PC-3 (cell line): ENCODE measurements around the gene MLIP. TPM values are rescaled to one million over a fixed set of nuclear protein-coding genes. Genes with fewer than 3 reads are reported as not detected.
A peak's percentile ranks its signal among the peaks of the same experiment; 100 is the strongest.

Experiments
- ATAC-seq: fragments of 200-7000 bp; cut with Tn5 transposase; 2 replicates; pipeline ENCODE4 v1.9.1; 2020; ENCODE audit warnings: mild to moderate bottlenecking, moderate library complexity
- BruUV-seq: library from RNA; stranded (reverse); fragments of 400-500 nt; replicated peaks from 2 replicates; lab custom pipeline; 2021; lab: Mats Ljungman, UMichigan
- CTCF ChIA-PET: fragments of 300-600 bp; sonication (Branson Sonifier 250); formaldehyde crosslinking; loops from one replicate; lab custom pipeline; 2022; ENCODE audit warnings: antibody characterized with exemption; lab: Charles Lee
- POLR2A ChIA-PET: fragments of 300-600 bp; sonication (Branson Sonifier 250); formaldehyde crosslinking; loops from one replicate; lab custom pipeline; 2022; ENCODE audit warnings: antibody characterized with exemption; ENCODE audit not compliant: unreplicated experiment; lab: Charles Lee
- DNase-seq: peaks from one replicate; pipeline ENCODE4 v3.0.0-alpha.2; 2015
- H2AFZ ChIP-seq: fragments of 300-600 bp; sonication (generic); 2 replicates; pipeline ENCODE4 v1.6.0; 2016; ENCODE audit warnings: antibody characterized with exemption, low read length
- H3F3A ChIP-seq: fragments of 300-600 bp; sonication (generic); one replicate; pipeline ENCODE4 v1.6.0; 2017; ENCODE audit warnings: antibody characterized with exemption, low read length, control low read depth, mild to moderate bottlenecking; ENCODE audit not compliant: unreplicated experiment
- H3K27ac ChIP-seq: fragments of 300-600 bp; sonication (generic); 2 replicates; pipeline ENCODE4 v1.5.1; 2016; ENCODE audit warnings: mild to moderate bottlenecking, low read length
- H3K27me3 ChIP-seq: fragments of 300-600 bp; sonication (generic); 2 replicates; pipeline ENCODE4 v1.6.1; 2016; ENCODE audit warnings: low read length, mixed read lengths
- H3K36me3 ChIP-seq: fragments of 300-600 bp; sonication (generic); 2 replicates; pipeline ENCODE4 v1.6.1; 2016; ENCODE audit warnings: low read depth, mixed run types, low read length, mixed read lengths
- H3K4me1 ChIP-seq: fragments of 300-600 bp; sonication (generic); 2 replicates; pipeline ENCODE4 v1.5.1; 2016; ENCODE audit warnings: low read length; ENCODE audit not compliant: insufficient read depth
- H3K4me2 ChIP-seq: fragments of 300-600 bp; sonication (generic); 2 replicates; pipeline ENCODE4 v1.6.0; 2016; ENCODE audit warnings: low read length
- H3K4me3 ChIP-seq: fragments of 300-600 bp; sonication (generic); 2 replicates; pipeline ENCODE4 v1.5.1; 2016; ENCODE audit warnings: mild to moderate bottlenecking, low read length, mixed read lengths
- H3K79me2 ChIP-seq: fragments of 300-600 bp; sonication (generic); 2 replicates; pipeline ENCODE4 v1.6.1; 2017; ENCODE audit warnings: low read length, mixed read lengths
- H3K9ac ChIP-seq: fragments of 300-600 bp; sonication (generic); 2 replicates; pipeline ENCODE4 v1.6.0; 2016; ENCODE audit warnings: mild to moderate bottlenecking, low read length
- H3K9me2 ChIP-seq: fragments of 300-600 bp; sonication (generic); replicated peaks from 2 replicates; pipeline ENCODE4 v1.6.1; 2016; ENCODE audit warnings: mixed run types, low read length, mixed read lengths
- H3K9me3 ChIP-seq: fragments of 300-600 bp; sonication (generic); 2 replicates; pipeline ENCODE4 v1.6.1; 2016; ENCODE audit warnings: low read length, mixed read lengths
- H4K20me1 ChIP-seq: fragments of 300-600 bp; sonication (generic); 2 replicates; pipeline ENCODE4 v1.6.1; 2016; ENCODE audit warnings: low read length, mixed read lengths
- EZH2 ChIP-seq: fragments of 300-600 bp; sonication (generic); IDR thresholded peaks from one replicate; pipeline ENCODE4 v1.6.1; 2017; ENCODE audit warnings: antibody characterized with exemption, mild to moderate bottlenecking, low read length; ENCODE audit not compliant: unreplicated experiment
- EZH2phosphoT487 ChIP-seq: fragments of 300-600 bp; sonication (generic); IDR thresholded peaks from 2 replicates; pipeline ENCODE4 v1.6.1; 2018; ENCODE audit warnings: mild to moderate bottlenecking, antibody characterized with exemption, low read length, borderline replicate concordance
- intact Hi-C: fragments of 100-400 bp; cut with micrococcal nuclease; formaldehyde crosslinking; loops from 2 replicates; pipeline ENCODE4 v1.9.0; 2023
- total RNA-seq: library from RNA; depleted of rRNA; stranded (reverse); fragments of >200 nt; gene quantifications from 2 replicates; pipeline ENCODE4 v1.2.3, GENCODE V29; 2014
- TF ChIP-seq, protein P1 (sequence below): fragments of 300-600 bp; sonication (generic); conservative IDR thresholded peaks from 2 replicates; pipeline ENCODE4 v1.5.1; 2017; ENCODE audit warnings: antibody characterized with exemption, low read depth, mild to moderate bottlenecking, low read length

The MLIP gene
- total RNA-seq, 1 experiment from 2014 or later: not detected

DNA sequence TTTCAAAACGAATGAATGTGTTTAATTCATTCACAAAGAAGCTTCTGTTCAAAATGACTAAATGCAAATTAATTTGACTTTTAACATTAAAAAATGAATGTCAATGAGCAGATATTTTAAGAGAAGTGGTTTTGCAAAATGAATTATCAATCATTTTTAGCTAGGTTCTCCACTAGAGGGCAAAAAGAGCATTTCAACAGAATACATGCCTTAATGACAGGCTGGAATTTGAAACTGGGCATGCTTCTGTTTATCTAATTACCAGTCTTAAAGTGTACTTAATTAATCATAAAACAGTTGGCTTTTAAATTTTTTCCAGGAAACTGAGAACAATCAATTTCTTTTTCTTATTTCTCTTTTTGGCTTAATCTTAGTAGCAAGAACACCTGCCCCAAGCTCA lies 133.2 kb downstream of the MLIP start:
- Histone ChIP-seq H3K9ac (no peak overlapping the region), H3K27me3 (no peaks in the 10 kb centered on the region), H3K9me3 (no peaks in the 10 kb centered on the region), H3K27ac (no peak overlapping the region), H4K20me1 (no peaks in the 10 kb centered on the region), H3K9me2 (no peaks in the 10 kb centered on the region), H2AFZ (no peak overlapping the region), H3K36me3 (no peaks in the 10 kb centered on the region), H3K79me2 (no peaks in the 10 kb centered on the region), H3K4me3 (no peak overlapping the region), H3K4me2 (no peak overlapping the region), H3K4me1 (0 out of 2 replicates have a peak, but pooled peaks cover 4% of the 10 kb centered on the region), H3F3A (no peaks in the 10 kb centered on the region)
- no TSS peak for BruUV-seq
- TF ChIP-seq, protein P1, sequence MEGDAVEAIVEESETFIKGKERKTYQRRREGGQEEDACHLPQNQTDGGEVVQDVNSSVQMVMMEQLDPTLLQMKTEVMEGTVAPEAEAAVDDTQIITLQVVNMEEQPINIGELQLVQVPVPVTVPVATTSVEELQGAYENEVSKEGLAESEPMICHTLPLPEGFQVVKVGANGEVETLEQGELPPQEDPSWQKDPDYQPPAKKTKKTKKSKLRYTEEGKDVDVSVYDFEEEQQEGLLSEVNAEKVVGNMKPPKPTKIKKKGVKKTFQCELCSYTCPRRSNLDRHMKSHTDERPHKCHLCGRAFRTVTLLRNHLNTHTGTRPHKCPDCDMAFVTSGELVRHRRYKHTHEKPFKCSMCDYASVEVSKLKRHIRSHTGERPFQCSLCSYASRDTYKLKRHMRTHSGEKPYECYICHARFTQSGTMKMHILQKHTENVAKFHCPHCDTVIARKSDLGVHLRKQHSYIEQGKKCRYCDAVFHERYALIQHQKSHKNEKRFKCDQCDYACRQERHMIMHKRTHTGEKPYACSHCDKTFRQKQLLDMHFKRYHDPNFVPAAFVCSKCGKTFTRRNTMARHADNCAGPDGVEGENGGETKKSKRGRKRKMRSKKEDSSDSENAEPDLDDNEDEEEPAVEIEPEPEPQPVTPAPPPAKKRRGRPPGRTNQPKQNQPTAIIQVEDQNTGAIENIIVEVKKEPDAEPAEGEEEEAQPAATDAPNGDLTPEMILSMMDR: peak; percentile 81
- TF ChIP-seq EZH2phosphoT487 (no peak), EZH2 (no peak)
- CTCF ChIA-PET: interaction anchor here (0.6 to 1.2 kb wide), 4 partner anchors 39 to 612 kb away, joined by 3 to 4 read pairs (median 3); no protein-coding TSS in a partner anchor
- ATAC-seq (peak; percentile 48; the same call in 1 of the 2 replicates), DNase-seq (peak; percentile 71)
- intact Hi-C loops: loop anchor here (2.0 kb wide), 1 partner anchor 266 kb away; no protein-coding TSS in a partner anchor
- POLR2A ChIA-PET: no interaction called here

- Histone ChIP-seq H3K4me2 (no peak overlapping the region), H3K27ac (no peak overlapping the region), H2AFZ (no peak overlapping the region), H3K9ac (no peak overlapping the region), H3K27me3 (no peaks in the 10 kb centered on the region), H3F3A (no peaks in the 10 kb centered on the region), H3K4me1 (0 out of 2 replicates have a peak, but pooled peaks cover 4% of the 10 kb centered on the region), H3K79me2 (no peaks in the 10 kb centered on the region), H3K9me3 (no peaks in the 10 kb centered on the region), H4K20me1 (no peaks in the 10 kb centered on the region), H3K9me2 (no peaks in the 10 kb centered on the region), H3K36me3 (no peaks in the 10 kb centered on the region), H3K4me3 (no peak overlapping the region)
- TF ChIP-seq EZH2 (no peak), EZH2phosphoT487 (no peak)
- TF ChIP-seq, protein P1: no peak
- BruUV-seq: no TSS peak
- CTCF ChIA-PET: interaction anchor here (0.8 to 1.2 kb wide), 2 partner anchors 39 to 259 kb away, joined by 3 to 4 read pairs; no protein-coding TSS in a partner anchor
- ATAC-seq (no peak), DNase-seq (no peak)
- intact Hi-C loops: loop anchor here (2.0 kb wide), 1 partner anchor 266 kb away; no protein-coding TSS in a partner anchor
- POLR2A ChIA-PET: no interaction called here
Observed at GRCh38 chr6:54245265-54245664, 134.0 kb downstream of the MLIP start.

DNA sequence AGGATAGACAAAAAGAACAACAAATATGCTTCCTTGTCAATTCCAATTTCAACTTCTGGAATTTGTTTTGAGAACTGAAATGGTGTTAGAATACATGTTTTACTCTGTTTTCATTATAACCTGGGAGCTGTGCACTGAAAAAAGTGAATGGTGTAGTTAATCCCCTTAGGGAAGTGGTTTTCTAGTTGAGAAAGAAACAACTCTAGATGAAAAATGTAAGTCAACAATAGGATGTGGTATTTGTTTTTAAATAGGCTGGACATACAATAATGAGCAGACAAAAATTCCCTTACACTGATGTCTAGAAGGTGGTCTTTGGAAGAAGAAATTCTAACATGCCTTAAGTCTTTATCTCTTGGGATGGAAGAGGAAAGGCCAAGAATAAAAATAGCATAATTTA lies 137.1 kb downstream of the MLIP start:
- intact Hi-C loops: no loop called here
- H3F3A ChIP-seq: no peaks in the 10 kb centered on the region
- no peaks in the 10 kb centered on the region for H3K9me2 ChIP-seq
- H3K79me2 ChIP-seq: no peaks in the 10 kb centered on the region
- H3K9ac ChIP-seq: no peak overlapping the region
- ChIA-PET CTCF (no interaction called here), POLR2A (no interaction called here)
- H3K36me3 ChIP-seq: no peaks in the 10 kb centered on the region
- H4K20me1 ChIP-seq: no peaks in the 10 kb centered on the region
- DNase-seq: no peak
- H2AFZ ChIP-seq: no peak overlapping the region
- no peak overlapping the region for H3K4me3 ChIP-seq
- BruUV-seq: no TSS peak
- TF ChIP-seq EZH2: no peak
- TF ChIP-seq, protein P1: no peak
- TF ChIP-seq EZH2phosphoT487: no peak
- H3K27ac ChIP-seq: no peak overlapping the region
- H3K27me3 ChIP-seq: no peaks in the 10 kb centered on the region
- no peaks in the 10 kb centered on the region for H3K9me3 ChIP-seq
- no peak overlapping the region for H3K4me2 ChIP-seq
- no peak for ATAC-seq
- 0 out of 2 replicates have a peak, but pooled peaks cover 4% of the 10 kb centered on the region for H3K4me1 ChIP-seq
